HG03460 (cell line): ENCODE measurements around the gene RUVBL2.

ENCODE experiments used
- ATAC-seq: cut with Tn5 transposase; IDR thresholded peaks from one replicate; pipeline ENCODE4 v1.9.1; 2021; ENCODE audit not compliant: unreplicated experiment

The RUVBL2 gene

DNA sequence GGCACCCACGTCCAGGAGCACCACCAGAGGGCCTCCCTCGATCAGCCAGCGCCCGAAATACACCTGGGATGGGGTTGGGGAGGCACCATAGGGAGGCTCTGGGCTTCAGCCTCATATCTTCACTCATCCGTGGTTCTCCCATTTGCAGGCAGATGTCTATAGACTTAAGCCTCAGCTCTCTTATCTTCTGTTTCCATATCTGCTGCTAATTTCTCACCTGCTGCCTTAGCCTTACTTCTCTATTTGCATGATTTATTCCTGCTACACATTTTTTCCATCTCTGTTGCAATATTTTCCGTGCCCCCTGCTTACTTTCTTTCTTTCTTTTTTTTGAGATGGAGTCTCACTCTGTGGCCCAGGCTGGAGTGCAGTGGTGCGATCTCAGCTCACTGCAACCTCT, 6.4 kb upstream of the RUVBL2 start:
- no peak for ATAC-seq

DNA sequence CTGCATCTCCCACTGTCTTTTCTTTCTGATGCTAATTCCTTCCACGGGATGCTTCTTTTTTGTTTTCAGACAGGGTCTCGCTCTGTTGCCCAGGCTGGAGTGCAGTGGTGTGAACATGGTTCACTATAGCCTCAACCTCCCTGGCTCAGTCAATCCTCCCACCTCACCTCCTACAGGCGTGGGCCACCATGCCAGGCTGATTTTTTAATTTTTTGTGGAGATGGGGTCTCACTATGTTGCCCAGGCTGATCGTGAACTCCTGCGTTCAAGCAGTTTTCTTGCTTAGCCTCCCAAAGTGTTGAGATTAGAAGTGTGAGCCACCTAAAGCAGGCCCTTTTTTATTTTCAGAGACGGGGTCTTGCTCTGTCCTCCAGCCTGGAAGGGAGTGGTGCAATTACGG, 5.4 kb upstream of the RUVBL2 start:
- no peak for ATAC-seq

DNA sequence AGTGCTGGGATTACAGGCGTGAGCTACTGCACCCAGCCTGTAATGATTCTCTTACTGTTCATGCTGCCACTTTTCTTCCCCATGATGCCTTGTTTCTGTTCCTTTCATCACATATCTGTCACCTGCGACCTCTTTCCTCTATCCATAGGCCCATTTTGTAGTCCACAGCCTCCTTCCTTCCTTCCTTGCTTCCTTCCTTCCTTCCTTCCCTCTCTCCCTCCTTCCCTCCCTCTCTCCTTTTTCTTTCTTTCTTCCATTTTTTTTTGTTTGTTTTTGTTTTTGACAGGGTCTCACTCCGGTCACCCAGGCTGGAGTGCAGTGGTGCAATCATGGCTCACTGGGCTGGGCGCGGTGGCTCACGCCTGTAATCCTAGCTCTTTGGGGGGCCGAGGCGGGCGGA, 4.8 kb upstream of the RUVBL2 start:
- no peak for ATAC-seq

DNA sequence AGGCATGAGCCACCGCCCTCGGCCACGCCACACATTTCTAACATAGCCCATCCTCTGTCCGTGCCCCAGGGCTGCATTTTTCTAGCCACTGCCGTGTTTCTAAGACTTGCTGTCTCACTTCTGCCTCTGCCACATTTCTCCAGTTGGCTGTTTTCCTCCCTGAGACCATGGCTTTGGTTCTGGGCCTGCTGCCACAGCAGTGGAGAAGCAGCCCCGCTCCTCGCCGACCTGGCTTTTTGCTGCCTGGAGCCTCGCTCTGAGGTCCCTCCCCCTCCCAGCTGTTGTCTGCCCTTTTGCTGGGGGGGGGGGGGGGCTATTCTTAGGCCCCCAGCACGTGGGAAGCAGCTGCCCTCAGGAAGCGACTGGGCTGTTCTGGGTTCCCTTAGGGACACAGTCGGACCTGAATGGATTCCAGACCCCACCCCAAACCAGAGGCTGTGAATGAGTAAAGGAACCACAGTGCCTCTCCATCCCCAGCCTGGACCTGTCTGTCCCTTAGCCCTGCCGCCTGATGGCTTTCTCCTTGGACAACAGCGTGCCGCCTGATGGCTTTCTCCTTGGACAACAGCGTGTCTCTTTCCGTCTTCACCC, 3.9 kb upstream of the RUVBL2 start:
- no peak for ATAC-seq

DNA sequence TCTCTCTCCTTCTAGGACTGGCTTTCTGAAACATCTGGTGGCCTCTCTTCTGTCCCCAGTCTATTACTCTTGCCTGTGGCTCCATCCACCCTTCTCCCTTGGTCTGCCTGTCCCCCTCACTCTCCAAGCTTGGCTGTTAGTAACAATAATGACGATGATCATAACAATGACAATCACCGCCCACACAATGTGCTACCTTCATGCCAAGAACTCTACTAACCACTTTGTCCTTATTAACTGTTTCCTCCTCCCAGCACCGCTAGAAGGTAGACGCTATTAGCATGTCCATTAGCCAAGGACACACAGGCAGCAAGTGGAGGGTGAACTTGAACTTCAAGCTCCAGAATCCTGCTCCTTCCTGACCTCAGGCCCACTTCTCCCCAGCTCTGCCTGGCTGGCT, 3.3 kb upstream of the RUVBL2 start:
- no peak for ATAC-seq

DNA sequence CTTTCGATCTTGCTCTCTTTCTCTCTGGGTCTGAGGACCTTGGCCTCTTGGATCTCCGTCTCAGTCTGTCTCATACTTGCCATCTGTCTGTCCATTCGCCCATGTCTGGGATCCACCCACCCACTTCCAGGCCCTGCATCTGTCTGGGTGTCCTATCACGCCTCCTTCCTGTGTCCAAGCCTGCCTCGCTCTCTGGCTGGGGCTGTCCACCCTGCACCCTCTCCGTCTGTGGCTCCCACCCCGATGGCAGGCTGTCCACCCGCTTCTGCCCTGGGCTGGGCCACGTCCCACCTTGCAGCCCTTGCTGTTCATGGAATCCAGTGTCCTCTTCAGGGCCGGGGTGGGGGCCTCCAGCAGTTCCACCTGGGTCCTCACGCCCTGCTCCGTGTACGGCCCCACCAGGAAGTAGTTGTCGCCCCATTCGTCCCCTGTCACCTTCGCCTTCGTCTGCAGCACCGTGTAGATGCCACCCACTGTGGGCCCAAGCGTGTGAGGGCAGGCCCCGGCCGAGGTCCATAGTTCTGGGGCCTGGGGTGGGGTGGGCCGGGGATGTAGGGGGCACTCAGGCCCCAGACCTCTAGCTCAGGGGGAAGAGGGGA, 2.6 kb upstream of the RUVBL2 start:
- no peak for ATAC-seq

DNA sequence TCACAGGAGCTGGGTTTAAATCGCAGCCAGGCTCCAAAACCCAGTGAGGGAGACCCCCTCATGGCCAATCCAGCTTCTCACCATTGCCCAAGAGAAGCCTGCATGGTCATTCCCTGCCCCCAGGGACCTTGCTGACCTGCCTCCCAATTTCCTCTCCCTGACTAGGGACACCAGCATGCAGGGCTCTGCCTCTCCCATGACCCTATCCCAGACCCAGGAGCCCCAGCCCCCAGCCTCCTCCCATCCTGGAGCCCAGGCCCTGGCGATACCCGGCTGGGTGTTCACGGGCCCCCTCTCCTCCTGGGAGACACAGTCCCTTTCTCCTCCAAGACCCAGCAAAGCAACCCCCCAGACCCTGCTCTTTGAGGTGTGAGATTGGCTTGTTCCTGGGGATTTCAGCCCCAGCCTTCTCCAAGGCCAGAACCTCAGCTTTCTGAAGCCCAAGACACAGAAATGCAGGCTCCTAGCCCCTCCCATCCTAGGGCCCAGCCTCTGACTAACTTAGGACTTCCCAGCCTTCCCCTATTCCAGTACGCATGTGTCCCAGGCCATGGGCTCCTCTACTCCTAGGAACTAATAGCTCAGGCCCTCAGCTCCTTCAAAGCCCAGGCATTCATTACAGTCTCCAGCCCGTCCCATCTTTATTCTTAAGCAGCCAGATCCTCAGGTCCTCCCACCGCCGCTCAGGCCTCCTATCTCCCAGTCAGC, 1.7 kb upstream of the RUVBL2 start:
- no peak for ATAC-seq

DNA sequence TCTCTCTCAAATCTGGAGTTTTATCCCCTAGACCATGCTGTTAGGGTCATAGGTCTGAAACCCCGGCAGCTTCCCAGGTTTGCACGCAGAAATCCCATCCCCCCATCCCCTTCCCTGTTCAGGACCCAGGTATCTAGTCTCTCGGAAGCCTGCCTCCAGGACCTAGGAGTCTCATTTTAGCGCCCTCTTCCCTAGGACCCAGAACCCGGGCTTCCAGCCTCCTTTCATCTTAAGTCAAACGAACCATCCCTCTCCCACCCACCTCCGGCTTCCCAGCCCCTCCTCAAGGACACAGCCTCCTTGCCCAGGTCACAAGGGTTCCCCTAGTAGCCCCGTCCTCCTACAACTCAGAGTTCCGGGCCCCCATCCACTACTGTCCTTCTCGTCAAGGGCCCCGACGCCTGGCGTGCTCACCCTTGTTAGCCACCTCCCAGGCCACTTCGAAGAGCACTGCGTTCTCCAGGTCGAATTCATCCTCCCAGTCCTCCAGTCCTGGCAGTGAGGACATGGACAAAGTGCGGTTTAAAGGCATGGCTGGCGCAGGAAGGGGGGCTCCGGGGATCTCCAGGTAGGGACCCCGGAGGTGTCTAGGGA, 1.0 kb upstream of the RUVBL2 start:
- peak; percentile 10 for ATAC-seq

DNA sequence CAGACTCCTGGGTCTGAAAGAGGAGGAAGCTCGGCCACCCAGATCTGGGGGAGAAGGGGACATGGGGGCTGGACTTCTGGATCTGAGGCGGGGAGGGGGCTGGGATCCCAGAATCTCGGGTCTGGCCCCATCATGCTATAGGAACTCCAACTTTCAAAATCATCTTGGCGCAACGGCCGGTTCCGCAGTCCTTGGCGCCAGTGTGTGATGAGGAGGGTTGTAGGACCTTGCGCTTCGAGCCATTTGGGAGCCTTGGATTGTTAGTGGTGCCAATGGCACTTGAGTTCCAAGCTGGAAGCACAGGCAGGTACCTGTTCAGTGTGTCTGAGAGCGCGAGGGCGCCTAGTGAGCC, 324 bp downstream of the RUVBL2 start:
- no peak for ATAC-seq

DNA sequence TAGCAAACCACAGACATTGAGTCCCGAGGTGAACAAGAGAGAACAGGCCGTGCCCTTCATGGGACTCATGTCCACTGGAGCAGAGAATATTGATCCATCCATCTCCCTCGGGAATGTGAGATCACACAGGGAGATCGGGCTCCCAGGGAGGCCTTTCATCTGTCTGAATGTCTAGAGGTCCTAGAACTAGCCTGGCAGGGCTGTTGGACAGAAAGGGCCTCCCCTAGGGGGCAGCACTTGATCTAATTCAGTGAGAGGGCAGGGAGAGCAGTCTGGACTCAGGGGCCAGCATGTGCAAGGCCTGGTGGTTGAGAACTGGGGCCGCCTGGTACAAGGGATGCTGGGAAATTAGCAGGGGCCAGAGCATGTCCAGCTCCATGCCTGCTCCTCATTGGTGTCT, 4.3 kb downstream of the RUVBL2 start:
- ATAC-seq = no peak

DNA sequence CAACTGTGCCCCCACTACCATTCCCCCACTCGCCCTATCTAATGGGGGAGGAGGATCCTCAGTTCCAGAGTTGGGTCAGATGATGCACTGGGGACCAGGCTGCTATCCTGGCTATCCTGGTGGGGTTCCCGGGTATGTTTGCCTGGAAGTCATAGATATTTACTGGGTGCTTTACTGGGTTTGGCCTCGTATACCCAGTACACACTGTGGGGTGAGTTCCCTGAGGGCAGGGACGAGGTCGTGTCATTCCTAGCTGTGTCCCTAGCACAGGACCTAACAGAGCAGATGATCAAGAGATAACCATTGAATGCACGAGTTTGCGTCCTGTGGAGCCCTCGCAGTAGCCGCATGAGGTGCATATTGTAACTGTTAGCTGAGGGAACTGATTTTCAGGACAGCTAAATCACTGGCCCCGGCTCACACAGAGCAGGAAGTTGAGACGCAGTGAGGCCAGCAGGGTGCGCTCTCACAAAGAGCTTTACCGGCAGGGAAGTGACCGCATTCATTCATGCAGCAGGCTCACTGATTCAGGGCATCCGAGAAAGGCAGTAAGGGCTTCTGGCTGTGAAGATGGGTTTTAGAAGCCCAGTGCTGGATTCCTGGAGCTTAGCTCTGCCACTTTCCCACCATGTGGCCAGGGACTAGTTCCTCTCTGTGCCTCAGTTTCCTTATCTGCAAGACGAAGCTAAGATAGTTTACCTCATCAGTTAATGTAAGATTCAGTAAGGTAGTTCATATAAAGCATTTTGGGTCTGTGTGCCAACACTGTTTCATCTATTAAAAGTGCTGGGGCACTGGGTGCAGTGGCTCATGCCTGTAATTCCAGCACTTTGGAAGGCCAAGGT, 6.0 kb downstream of the RUVBL2 start:
- no peak for ATAC-seq

DNA sequence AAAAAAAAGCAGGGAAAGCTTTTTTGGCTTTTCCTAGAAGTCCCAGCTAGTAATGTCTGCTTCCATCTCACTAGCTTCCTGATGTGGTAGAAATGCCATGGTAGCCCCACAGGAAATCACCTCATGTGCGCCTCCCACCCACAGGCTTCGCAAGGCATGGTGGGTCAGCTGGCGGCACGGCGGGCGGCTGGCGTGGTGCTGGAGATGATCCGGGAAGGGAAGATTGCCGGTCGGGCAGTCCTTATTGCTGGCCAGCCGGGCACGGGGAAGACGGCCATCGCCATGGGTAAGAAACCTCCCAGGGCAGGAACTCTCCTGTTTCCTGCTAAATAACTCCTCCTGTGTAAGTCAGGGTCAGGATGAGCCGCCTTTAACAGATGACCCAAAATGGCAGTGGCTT, 10.4 kb downstream of the RUVBL2 start:
- ATAC-seq = no peak

DNA sequence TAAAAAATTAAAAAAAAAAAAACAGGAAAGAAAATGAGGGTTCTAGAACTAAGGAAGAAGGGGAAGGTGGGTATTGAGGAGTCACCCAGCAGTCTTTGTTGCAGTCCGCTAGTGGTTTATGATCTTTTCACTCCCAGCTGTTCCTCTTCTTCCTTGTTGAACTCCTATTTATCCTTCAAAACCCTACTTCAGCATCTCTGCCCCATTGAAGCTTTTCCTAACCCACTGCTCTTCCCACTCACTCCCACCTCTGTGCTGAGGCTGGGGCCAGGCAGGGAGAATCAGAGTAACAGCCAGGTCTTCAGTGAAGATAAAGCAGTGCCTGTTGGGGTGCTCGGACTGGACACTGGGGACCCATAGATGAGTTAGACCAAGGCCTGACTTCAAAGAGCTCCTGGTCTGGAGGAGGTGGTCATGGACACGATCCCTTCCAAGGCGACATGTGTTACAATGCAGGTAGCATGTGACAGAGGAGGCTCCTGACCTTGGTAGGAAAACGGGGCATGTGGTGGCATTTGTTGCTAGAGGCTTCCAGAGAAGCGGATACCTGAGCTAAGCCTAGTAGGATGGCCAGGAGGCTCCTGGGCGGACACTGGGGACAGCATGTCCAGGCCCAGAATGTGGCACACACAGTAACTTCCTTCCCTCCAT, 11.4 kb downstream of the RUVBL2 start:
- no peak for ATAC-seq

DNA sequence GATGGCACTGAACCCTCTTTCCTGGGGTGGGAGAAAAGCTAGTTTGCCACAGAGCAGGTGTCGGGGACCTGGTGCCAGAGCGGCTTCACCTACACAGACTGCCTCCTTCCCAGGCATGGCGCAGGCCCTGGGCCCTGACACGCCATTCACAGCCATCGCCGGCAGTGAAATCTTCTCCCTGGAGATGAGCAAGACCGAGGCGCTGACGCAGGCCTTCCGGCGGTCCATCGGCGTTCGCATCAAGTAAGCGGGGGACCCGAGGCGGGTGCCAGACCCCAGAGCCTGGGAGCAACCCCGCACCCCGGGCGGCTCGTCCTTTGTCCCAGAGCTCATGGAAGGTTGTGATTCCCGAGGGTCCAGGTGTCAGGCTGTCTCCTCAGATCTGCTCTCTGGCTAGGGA, 13.2 kb downstream of the RUVBL2 start:
- no peak for ATAC-seq

DNA sequence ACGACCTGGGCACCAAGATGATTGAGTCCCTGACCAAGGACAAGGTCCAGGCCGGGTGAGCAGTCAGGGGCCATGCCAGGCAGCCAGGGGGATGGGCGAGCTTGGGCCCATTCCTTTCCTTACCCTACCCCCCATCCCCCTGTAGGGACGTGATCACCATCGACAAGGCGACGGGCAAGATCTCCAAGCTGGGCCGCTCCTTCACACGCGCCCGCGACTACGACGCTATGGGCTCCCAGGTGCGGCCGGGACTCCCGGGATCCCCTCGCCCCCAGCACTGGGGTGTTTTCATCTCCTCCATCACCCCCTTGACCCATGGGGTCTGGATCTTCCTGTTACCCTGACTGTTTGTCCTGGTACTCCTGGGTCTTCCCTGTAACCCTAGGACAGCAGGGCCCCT, 16.1 kb downstream of the RUVBL2 start:
- no peak for ATAC-seq

DNA sequence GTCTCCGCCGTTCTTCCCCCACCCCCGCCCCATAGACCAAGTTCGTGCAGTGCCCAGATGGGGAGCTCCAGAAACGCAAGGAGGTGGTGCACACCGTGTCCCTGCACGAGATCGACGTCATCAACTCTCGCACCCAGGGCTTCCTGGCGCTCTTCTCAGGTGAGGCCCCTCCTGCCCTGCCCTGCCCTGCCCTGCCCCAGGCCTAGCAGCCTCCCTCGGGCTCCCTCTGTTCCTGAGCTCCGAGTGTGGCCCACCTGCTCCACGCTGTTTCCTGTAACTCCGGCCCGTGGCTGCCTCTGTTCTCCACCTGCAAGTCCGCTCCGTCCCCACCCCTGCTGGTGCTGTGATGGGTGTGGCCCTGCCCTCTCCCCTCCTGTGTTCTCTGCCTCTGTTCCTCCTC, 16.8 kb downstream of the RUVBL2 start:
- ATAC-seq = no peak

DNA sequence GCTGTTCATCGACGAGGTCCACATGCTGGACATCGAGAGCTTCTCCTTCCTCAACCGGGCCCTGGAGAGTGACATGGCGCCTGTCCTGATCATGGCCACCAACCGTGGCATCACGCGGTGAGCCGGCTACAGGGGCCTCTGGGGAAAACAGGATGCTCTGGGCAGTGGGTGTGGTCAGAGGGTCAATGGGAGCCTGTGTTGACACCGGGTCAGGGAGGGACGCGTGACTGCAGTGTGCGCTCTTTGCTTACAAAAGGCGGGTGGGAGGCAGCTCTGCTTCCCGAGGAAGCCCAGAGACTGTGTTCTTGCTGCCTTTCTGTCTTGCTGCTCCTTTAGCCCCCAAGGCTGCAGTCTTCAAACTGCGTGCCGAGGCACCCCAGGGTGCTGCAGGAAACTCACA, 17.5 kb downstream of the RUVBL2 start:
- ATAC-seq = no peak

DNA sequence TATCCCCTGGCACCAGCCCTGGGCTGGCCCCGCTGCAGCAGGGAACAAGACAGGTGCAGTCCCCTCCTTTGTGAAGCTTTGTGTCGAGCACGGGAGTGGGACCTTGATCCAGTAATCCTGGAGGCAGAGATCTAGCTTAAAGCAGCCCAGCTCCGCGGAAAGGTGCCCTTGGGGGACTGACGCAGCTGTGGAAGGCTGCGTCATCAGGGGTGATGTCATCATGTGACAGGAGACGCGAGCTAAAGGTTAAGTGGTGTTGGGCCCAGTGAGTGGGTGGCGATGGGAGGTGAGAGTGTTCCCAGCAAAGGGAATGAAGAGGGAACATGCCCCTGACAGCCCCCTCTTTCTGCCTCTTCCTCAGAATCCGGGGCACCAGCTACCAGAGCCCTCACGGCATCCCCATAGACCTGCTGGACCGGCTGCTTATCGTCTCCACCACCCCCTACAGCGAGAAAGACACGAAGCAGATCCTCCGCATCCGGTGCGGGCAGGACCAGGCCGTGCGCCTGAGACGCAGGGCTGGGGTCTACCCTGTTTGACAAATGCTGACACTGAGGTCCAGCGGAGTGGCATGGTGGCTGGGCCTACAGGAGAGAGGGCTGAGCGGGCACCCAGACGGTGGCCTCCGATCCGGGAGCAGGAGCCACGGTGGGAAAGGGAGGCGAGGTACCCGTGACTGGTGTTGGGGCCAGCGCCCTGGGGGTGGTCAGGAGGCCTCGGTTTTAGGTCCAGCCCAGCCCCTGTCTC, 20.6 kb downstream of the RUVBL2 start:
- no peak for ATAC-seq

DNA sequence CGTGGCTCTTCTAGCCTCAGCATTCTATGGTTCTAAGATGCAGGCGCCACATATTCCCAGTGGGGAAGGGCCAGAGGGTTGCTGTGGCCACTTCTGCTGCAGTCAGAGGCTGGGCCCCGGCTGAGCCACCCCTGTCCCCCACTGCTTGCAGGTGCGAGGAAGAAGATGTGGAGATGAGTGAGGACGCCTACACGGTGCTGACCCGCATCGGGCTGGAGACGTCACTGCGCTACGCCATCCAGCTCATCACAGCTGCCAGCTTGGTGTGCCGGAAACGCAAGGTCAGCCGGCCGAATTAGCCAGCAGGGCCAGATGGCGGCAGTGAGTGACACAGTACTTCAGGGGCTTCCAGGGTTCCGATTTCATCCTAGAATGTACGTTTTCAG, 21.2 kb downstream of the RUVBL2 start:
- no peak for ATAC-seq

DNA sequence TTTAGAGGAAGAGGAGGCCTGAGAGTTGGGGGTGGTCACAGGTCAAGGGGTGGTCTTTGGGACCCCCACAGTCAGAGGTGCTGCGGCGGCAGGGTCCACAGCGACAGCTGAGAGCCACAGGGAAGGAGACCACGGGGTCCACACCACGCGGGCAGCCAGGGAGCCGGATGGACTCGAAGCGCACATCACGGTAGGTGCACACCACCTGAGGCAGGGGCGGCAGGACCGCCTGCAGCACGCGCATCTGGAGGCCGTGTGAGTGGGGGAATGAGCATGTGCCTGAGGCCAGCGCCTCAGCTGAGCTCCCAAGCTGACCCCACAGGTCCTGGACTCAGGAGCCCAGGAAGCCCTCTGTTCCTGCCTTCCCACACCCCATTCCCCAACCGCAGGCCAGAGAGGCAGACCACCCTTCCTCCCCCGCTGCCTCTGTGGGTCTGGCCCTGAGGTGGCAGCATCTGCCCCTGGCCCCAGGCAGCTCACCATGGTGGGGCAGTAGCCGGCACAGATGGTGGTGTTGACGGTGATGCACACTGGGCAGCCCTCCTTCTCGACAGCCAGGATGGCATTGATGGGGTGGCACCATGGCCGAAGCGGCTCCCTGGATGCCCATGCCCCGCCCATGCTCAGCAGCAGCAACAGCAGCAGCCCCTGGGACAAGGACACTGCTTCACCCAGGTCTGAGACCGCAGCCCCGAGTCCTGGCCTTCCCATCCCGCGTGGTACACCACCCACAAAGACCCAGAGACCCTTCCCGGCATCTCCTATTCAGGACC, 22.6 kb downstream of the RUVBL2 start:
- no peak for ATAC-seq
